ENCODE measurements around the gene NLRP9. TPM values are rescaled to one million over a fixed set of nuclear protein-coding genes. Genes with fewer than 3 reads are reported as not detected.

The NLRP9 gene
- total RNA-seq, 1 donor from 2014 or later, result not detected

DNA sequence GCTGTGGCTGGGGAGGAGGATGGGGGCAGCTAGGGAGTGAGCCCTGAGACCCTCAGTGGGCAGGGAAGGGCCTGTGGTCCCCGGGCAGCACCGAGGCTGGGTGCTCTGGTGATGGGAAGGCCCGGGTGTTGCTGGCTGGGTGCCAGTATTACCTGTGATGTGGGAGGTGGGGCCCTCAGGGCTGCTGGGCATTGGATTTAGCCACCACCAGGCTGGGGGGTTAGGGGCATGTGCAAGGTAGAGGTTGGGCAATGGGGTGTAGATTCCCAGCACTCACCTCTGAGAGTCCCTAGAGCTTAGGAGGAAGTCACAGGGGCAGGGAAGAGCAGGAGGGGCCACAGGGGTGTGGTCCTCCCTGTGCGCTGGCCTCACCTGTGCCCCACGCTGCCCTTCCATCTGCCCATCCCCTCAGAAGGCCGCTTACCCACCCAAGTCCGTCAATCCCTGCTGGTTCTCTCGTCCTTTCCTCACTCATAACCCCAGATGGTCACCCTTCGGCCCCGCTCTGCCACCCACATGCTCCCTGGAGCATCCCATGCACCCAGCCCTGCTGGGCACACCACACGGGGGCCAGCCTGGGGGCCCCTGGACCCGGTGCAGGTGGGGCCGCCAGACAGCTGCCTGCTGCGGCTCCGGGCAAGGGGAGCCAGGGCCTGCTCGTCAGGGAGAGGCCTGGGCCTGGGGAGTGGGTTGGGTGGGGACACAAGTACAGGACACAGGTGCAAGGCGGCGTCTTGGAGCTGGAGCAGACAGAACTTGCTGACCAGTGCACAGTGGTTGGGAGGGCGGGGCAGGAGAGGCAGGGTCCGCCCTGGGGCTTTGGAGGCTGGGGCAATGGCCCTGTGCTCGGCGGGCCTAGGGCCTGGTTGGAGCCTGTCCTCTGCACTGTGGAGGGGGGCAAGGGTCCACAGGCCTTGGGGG, 50.7 kb downstream of the NLRP9 start:
- DNase-seq, result no peak

DNA sequence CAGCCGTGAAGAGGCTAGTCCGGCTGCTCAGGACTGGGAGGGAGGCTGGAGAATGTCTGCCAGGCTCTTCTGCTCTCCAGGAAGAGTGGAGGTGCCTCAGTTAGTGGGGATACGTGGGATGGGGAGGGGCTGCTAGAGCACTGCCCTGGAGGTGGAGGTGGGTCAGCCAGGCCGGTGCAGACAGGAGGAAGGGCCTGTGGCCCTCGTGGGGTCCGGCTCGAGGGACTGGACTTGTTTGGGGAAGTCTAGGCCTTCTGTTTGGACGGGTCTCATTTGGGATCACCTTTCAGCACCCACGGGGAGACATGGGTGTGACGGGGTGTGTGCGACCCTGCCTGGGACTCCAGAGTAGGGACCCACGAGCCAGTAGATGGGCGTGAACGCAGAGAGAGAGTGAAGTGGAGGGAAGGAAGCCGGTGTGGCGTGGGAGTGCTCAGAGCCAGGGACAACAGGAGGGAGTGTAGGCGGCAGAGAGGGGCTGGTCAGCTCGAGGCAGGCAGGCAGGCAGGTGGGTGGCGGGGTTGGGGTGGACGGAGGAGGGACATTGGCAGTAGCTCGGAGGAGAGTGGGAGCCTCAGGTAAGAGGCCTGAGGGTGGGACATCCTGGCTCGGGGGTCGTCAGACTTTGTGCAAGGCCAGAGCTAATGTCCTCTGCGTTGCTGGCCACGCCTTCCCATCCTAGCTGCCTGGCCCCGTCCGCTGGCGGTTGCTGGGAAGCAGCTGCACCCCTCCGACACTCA, 51.7 kb downstream of the NLRP9 start:
- no peak for DNase-seq

- DNase-seq, result no peak
Measured at GRCh38 chr19:55685776-55686175, 52.4 kb downstream of the NLRP9 start.

DNA sequence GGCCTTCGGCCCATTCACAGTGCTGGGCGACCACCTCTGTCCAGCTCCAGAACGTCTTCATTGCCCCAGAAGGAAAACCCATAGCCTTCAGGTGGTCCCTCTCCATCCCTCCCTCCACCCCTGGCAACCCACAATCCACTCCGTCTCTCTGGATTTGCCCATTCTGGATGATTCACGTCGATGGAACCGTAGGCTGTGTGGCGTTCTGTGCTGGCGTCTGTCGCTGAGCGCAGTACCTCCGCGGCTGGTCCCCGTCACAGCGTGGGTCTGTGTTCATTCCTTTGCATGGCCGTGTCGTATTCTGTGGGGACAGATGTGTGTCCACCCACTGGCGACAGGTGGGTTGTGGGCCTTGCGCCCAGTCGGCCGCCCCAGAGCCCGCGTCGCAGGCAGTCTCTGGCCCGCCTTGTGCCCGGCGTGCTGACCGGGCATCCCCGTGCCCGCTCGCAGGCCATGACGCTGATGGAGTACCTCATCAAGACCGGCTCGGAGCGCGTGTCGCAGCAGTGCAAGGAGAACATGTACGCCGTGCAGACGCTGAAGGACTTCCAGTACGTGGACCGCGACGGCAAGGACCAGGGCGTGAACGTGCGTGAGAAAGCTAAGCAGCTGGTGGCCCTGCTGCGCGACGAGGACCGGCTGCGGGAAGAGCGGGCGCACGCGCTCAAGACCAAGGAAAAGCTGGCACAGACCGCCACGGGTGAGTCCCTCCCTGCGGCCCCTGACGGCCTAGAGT, 53.1 kb downstream of the NLRP9 start:
- DNase-seq, result no peak

GRCh38 chr19:55683449-55684261, 54.5 kb downstream of the NLRP9 start:
- DNase-seq, result no peak

DNA sequence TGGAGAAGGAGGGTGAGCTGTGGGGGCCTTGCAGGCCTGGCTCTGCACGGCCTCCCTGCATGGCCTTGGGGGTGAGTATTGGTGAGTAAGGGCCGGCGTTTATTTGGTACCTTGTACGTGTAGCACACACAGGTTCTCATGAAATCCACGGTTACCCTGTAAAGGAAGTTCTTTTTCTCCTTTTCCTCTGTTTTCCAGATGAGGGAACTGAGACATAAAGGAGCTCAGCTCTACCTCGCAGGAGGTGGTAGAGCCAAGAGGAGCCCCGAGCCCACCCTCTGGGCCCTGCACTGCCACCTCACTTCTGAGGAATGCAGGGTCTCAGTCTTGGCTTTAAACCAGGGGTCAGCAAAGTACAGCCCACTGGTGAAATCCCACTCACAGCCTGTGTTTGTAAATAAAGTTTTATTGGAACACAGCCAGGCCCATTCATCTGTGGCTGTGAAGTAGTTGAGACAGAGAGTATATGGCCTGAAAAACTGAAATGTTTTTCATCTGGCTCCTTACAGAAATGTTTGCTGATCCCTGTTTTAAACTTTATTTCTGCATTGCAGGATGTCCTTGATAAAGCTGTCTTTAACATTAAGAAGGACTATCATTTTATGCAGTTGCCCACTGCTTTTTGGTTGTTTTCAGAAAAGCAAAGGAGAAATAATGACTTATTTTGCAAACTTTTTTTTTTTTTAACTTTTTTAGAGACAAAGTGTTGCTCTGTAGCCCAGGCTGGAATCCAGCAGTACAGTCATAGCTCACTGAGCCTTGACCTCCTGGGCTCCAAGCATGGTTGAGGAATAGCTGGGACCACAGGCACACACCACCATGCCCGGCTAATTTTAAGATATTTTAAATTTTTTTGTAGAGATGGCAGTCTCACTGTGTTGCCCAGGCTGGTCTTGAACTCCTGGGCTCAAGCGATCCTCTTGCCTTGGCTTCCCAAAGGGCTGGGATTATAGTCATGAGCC, 56.8 kb downstream of the NLRP9 start:
- DNase-seq, result no peak

- no peak for DNase-seq
Measured at GRCh38 chr19:55680339-55681130, 57.7 kb downstream of the NLRP9 start.

GRCh38 chr19:55679343-55680257, 58.6 kb downstream of the NLRP9 start:
- no peak for DNase-seq

GRCh38 chr19:55678121-55678671, 60.0 kb downstream of the NLRP9 start:
- DNase-seq, result no peak

- no peak for DNase-seq
Measured at GRCh38 chr19:55677572-55678028, 60.6 kb downstream of the NLRP9 start.

GRCh38 chr19:55676889-55677505, 61.2 kb downstream of the NLRP9 start:
- no peak for DNase-seq

DNA sequence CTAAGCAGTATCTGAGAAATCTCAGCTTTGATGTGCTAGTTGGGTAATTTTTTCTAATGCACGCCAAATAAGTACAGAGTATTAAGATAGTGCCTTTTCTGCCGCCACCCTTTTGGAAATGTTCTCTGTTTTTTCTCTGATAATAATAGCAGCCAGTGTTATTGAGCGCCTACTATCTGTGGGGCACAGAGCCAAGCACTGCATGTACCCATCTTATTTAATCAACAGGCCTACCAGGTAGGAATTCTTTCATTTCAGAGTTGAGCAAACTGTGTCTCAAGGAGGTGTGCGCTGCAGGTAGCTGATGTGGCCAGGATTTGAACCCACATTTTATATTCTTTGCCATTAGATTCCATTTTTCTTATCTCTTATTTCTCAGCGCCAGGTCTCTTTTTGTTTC, 61.8 kb downstream of the NLRP9 start:
- DNase-seq, result no peak

DNA sequence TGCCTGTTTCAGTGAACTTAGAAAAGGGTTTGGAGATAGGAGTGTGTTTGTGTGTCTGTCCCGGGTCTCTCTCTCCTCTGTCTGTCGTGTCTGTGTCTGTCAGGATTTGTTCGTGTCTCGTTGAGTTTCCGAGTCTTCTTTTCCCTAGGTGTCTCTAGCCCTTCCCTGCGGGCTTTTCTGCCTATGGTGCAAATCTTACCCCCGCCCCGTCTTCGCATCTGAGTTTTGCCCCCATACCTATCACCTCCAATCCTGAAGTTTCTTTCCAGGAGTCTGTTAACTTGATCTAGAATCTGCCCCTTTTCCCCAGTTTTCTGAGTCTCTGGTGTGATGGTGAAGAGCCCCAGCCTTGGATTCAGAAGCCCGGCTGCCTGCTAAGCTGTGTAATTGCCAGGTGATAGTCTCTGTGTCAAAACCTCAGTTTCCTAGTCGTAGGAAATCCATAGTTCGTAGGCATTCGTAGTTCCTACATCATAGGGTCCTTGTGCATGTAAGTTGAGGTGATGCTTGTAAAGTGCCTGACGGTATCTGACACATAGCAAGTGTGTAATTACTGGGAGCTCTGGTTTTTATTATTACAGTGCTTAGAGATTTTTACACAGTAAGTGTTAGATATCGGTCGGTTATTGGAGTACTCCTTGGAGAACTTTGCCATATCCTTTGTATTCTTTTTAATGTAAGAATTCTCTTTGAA, 62.4 kb downstream of the NLRP9 start:
- DNase-seq, result no peak

DNA sequence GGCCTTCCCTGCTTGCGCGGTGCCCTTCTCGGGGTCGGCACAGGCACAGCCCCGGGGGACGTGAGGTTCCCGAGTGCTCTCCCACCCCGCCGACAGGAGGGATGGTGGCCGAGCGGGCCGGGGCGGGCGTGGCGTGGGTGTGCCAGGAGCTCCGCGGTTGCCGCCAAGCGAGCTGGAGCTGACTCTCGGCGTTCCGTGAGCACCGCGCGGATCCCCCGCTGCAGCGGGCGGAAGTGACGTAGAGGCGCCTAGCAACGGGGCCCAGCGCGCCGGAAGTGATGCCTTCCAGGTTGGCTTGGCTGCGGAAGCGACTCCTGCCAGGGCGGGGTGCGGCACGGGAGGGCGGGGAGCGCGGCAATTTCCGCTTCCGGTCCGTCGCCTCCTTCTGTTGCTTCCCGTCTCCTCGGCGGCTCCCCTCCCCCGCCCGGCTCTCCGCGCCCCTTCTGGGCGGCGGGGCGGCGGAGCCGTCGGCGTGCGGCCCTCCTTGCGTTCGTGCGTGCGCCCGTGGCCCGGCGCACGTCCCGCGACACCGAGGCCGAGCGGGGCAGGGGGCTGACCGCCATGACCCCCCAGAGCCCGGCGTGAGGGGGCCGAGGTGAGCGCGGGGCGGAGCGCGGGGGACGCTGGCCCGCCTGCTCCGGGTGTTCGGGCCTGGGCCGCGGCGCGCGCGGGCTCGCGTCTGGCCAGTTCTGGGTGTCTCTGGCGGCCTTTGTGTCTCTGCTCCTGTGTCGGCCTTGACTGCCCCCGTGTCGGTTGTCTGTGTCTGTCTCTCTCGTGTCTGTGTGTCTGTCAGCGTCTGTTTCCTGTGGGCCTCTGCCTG, 63.2 kb downstream of the NLRP9 start, which contains the start of gene EPN1:
TSS of gene EPN1 (plus strand) at position 386 of the 820 bp plus-strand sequence. CDS start 3,402 bp downstream, outside the sequence.
- DNase-seq, result peak; percentile 90

- DNase-seq, result no peak
Measured at GRCh38 chr19:55674459-55674840, 63.8 kb downstream of the NLRP9 start.

- no peak for DNase-seq
Measured at GRCh38 chr19:55673889-55674288, 64.3 kb downstream of the NLRP9 start.

Data from occipital lobe (tissue), 2 donors.